ENCODE data around the gene PLEKHH2.

DNA sequence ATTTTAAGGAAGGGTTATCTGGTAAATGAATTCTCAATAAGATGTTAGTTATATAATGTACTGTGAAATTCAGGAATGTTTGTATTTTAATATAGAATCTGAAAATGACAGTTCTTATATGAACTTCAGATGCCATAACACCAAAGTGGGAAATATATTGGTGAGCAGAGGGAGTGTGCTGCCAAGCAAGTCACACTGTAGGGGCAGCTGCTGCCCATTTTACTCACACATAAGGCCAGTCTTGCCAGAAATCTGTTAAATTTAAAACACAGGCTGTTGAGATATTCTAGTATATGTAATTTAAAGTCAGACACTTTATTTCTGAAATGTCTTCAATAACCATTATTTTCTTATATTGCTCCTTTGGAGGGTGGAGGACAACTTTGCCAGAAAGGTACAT lies 73.8 kb downstream of the PLEKHH2 start:
- TF ChIP-seq, protein P1, sequence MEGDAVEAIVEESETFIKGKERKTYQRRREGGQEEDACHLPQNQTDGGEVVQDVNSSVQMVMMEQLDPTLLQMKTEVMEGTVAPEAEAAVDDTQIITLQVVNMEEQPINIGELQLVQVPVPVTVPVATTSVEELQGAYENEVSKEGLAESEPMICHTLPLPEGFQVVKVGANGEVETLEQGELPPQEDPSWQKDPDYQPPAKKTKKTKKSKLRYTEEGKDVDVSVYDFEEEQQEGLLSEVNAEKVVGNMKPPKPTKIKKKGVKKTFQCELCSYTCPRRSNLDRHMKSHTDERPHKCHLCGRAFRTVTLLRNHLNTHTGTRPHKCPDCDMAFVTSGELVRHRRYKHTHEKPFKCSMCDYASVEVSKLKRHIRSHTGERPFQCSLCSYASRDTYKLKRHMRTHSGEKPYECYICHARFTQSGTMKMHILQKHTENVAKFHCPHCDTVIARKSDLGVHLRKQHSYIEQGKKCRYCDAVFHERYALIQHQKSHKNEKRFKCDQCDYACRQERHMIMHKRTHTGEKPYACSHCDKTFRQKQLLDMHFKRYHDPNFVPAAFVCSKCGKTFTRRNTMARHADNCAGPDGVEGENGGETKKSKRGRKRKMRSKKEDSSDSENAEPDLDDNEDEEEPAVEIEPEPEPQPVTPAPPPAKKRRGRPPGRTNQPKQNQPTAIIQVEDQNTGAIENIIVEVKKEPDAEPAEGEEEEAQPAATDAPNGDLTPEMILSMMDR (conservative IDR thresholded peaks at IDR 0.05; ENCODE audit: low read depth in 2 of 2): no peak
- TF ChIP-seq EZH2 (IDR thresholded peaks at IDR 0.05; ENCODE audit: low read depth, unreplicated experiment): no peak
